ENCODE data around the gene ATP6V0A1. TPM values are rescaled to one million over a fixed set of nuclear protein-coding genes. Genes with fewer than 3 reads are reported as not detected.

The ATP6V0A1 gene
- total and polyA plus RNA-seq, 2 of the 4 experiments (the other 2 are of a cell fraction), result 18.8 to 34.0 TPM

- peak overlapping the region; percentile 96 for H3K14ac ChIP-seq (replicated peaks; ENCODE audit: low read depth, low read length)
- H3K56ac ChIP-seq (ENCODE audit: extremely low read depth, insufficient read depth, low read length), result peak overlapping the region; percentile 63
- peak; percentile 78 for DNase-seq
- peak overlapping the region; percentile 97 for H3K4ac ChIP-seq (ENCODE audit: low read depth, low read length)
- peaks cover 26% of the 10 kb centered on the region for H3K36me3 ChIP-seq (ENCODE audit: control insufficient read depth, insufficient read depth, low read length)
- no peaks in the 10 kb centered on the region for H3K27me3 ChIP-seq (ENCODE audit: control insufficient read depth, insufficient read depth, low read length)
- H4K5ac ChIP-seq (ENCODE audit: low read depth, low read length), result peak overlapping the region; percentile 31
- peak overlapping the region; percentile 53 for H3K4me3 ChIP-seq (ENCODE audit: insufficient read depth, low read depth, low read length)
- peak overlapping the region; percentile 19 for H3K18ac ChIP-seq (ENCODE audit: low read depth, low read length)
- peak overlapping the region; percentile 63 for H2BK5ac ChIP-seq (ENCODE audit: low read depth, low read length, poor library complexity, severe bottlenecking)
- H4K8ac ChIP-seq (ENCODE audit: low read depth in 2 of 2, low read length in 2 of 2), result peak overlapping the region; percentile 72 to 95
- H2BK20ac ChIP-seq (ENCODE audit: low read depth, low read length), result peak overlapping the region; percentile 17; the same call in 1 of the 2 replicates
- peaks cover 12% of the 10 kb centered on the region for H3K4me1 ChIP-seq (ENCODE audit: control insufficient read depth, insufficient read depth, low read length)
- WGBS, 2 experiments (ENCODE audit: extremely low coverage in 2 of 2, insufficient read length in 1 of 2), result 0% methylated on average over 41 of the region's 65 CpGs; no CpG with 5 or more reads in 1 of the 2 experiments
- H3K79me1 ChIP-seq (ENCODE audit: low read depth in 1 of 2, low read length in 2 of 2), result peaks cover 16 to 32% of the 10 kb centered on the region in 2 experiments
- ChIA-PET CTCF (interaction anchor here (0.6 to 1.8 kb wide), 3 partner anchors 9 to 572 kb away, joined by 3 to 6 read pairs (median 3); no protein-coding TSS in a partner anchor), POLR2A (ENCODE audit: unreplicated experiment) (interaction anchor here (1.6 to 1.8 kb wide), 3 partner anchors 16 to 116 kb away, joined by 4 to 6 read pairs (median 4); partner anchors contain the start of gene CAVIN1)
- peak overlapping the region; percentile 90 for H2AFZ ChIP-seq (replicated peaks; ENCODE audit: low read length, poor library complexity)
- BruUV-seq (replicated peaks), result no TSS peak
- H2BK15ac ChIP-seq (ENCODE audit: low read depth, low read length), result 0 out of 3 replicates have a peak overlapping the region, but pooled peaks have one; percentile 7
- peak overlapping the region; percentile 55 for H3K27ac ChIP-seq (ENCODE audit: insufficient read depth, low read length)
- ATAC-seq (ENCODE audit: low read depth), result peak; percentile 84
- H3K4me2 ChIP-seq (ENCODE audit: low read depth, low read length), result peak overlapping the region; percentile 90
- H2AK5ac ChIP-seq (ENCODE audit: low read depth, low read length), result peak overlapping the region; percentile 93
- dilution Hi-C loops (cut with HindIII; ENCODE audit: low sequenced_read_pairs, unreplicated experiment), result no loop called here
- peaks cover 25% of the 10 kb centered on the region for H3K9me1 ChIP-seq (ENCODE audit: insufficient read depth, low read length)
- intact Hi-C loops (cut with micrococcal nuclease), result no loop called here
- in situ Hi-C loops (cut with MboI; ENCODE audit: low sequenced_read_pairs), result no loop called here
- peaks cover 9% of the 10 kb centered on the region; the same call in 1 of the 2 replicates for H4K20me1 ChIP-seq (ENCODE audit: insufficient read depth, low read length)
- TF ChIP-seq MAZ (IDR thresholded peaks at IDR 0.05; ENCODE audit: borderline replicate concordance, low read depth, low read length), result peak; percentile 69; the same call in 1 of the 2 replicates
- TF ChIP-seq MXI1 (IDR thresholded peaks at IDR 0.05; ENCODE audit: borderline replicate concordance, low read depth, low read length), result peak; percentile 83
- TF ChIP-seq POLR2A (IDR thresholded peaks at IDR 0.05; ENCODE audit: low read depth, low read length), result peak; percentile 7; the same call in 1 of the 2 replicates
- TF ChIP-seq CEBPB (IDR thresholded peaks at IDR 0.05; ENCODE audit: low read depth, low read length), result no peak
- peak overlapping the region; percentile 92 for H3K23ac ChIP-seq (ENCODE audit: low read depth, low read length)
- peak overlapping the region; percentile 99 for H2AK9ac ChIP-seq (replicated peaks; ENCODE audit: low read depth, low read length, poor library complexity)
- peak overlapping the region; percentile 81 for H3K9ac ChIP-seq (ENCODE audit: low read depth, low read length)
- H4K91ac ChIP-seq (ENCODE audit: insufficient read depth, low read depth, low read length), result peak overlapping the region; percentile 98
- peak overlapping the region; percentile 69 for H2BK120ac ChIP-seq (ENCODE audit: low read depth, low read length)
- H3K9me3 ChIP-seq (ENCODE audit: control insufficient read depth, insufficient read depth, low read length), result no peaks in the 10 kb centered on the region
Measured at GRCh38 chr17:42536372-42537155, 77.9 kb downstream of the ATP6V0A1 start.

Data from IMR-90 (cell line).